GM04503 (cell line): ENCODE measurements around the gene ZNF479.
"Not testable (repeated sequence)": the region's sequence is repeated elsewhere in the genome, so short reads cannot be mapped to it uniquely, and the experiment has no call there.

Source experiments
- DNase-seq: peaks from one replicate; pipeline ENCODE4 v3.0.0-alpha.2; 2012; ENCODE audit warnings: low read depth

Gene ZNF479

GRCh38 chr7:57132336-57132735 is at the start of gene ZNF479:
Gene ZNF479, minus strand, starts transcription at chr7:57132436. Its CDS starts 112 bp downstream, at chr7:57132324.
- not testable (repeated sequence) for DNase-seq

GRCh38 chr7:57182031-57182430 is 49.8 kb upstream of the ZNF479 start:
- DNase-seq: no peak

GRCh38 chr7:57181281-57181680 is 49.0 kb upstream of the ZNF479 start:
- no peak for DNase-seq

- no peak for DNase-seq
Measured at GRCh38 chr7:57179776-57180415, 47.7 kb upstream of the ZNF479 start.

- DNase-seq: no peak
Measured at GRCh38 chr7:57178768-57179139, 46.5 kb upstream of the ZNF479 start.

GRCh38 chr7:57177856-57178767 is 45.9 kb upstream of the ZNF479 start:
- no peak for DNase-seq

GRCh38 chr7:57176928-57177635 is 44.8 kb upstream of the ZNF479 start:
- DNase-seq: no peak

GRCh38 chr7:57165285-57165899 is 33.2 kb upstream of the ZNF479 start:
- no peak for DNase-seq

- not testable (repeated sequence) for DNase-seq
Measured at GRCh38 chr7:57120123-57120784, 12.0 kb downstream of the ZNF479 start.
